ENCODE results near the gene ADAMTSL3.

ADAMTSL3 gene

DNA sequence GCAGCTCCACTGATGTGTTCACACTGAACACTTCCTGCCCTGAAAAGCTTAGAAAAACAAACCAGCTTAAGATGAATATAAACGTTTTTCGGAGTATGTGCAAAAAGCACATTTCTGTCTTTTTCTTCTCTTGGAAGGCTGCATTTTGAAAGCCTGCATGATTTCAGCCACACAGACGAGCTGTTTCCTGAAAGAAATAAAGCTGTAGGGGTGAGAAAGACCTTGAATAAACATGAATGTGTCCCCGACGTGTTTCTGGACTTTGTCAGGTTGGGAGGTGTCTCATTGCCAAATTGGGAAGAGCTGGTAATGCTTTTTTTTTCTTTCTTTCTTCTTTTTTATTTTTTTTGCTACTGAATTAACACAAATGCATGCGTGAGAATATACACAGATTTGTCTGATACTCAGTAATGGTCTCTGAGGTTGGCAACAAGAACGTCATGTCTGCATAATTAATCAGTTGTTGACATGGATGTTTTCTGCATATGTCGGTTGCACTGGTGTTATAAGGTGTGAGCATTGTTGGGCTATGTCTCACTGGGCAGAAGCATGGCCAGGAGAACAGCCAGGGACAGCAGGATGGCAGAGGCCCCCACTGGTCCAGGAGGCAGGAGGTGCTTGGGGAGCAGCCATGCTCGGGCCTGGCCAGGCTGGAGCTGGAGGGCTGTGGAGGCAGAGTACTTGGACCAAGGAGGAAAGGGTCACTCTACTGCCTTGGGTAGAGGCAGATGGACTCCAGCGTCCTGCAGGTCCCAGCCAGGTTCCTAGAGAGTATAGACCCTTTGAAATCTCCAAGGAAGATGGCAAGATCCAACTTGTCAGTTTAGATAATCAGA, 39.0 kb downstream of the ADAMTSL3 start:
- ChIA-PET POLR2A (interaction anchor here (0.6 kb wide), 1 partner anchor 53 kb away, joined by 3 read pairs; no protein-coding TSS in a partner anchor), CTCF (no interaction called here)
- TF ChIP-seq BHLHE40 (IDR thresholded peaks at IDR 0.05; ENCODE audit: borderline replicate concordance) (no peak), ZNF384 (IDR thresholded peaks at IDR 0.05) (no peak), TARDBP (IDR thresholded peaks at IDR 0.05) (no peak), FOXK2 (IDR thresholded peaks at IDR 0.05) (no peak), ELF4 (IDR thresholded peaks at IDR 0.05) (no peak), FOXA1 (IDR thresholded peaks at IDR 0.05) (no peak), NFRKB (IDR thresholded peaks at IDR 0.05) (no peak), FOXM1 (IDR thresholded peaks at IDR 0.05; ENCODE audit: borderline replicate concordance) (no peak), SP1 (IDR thresholded peaks at IDR 0.05) (no peak), CTBP1 (IDR thresholded peaks at IDR 0.05; ENCODE audit: borderline replicate concordance) (no peak), SUZ12 (IDR thresholded peaks at IDR 0.05) (no peak), LEF1 (IDR thresholded peaks at IDR 0.05; ENCODE audit: borderline replicate concordance) (no peak), L3MBTL2 (conservative IDR thresholded peaks at IDR 0.05) (no peak), HDGF (IDR thresholded peaks at IDR 0.05; ENCODE audit: borderline replicate concordance) (no peak), ARNT (IDR thresholded peaks at IDR 0.05) (no peak)
- TF ChIP-seq, protein P1, sequence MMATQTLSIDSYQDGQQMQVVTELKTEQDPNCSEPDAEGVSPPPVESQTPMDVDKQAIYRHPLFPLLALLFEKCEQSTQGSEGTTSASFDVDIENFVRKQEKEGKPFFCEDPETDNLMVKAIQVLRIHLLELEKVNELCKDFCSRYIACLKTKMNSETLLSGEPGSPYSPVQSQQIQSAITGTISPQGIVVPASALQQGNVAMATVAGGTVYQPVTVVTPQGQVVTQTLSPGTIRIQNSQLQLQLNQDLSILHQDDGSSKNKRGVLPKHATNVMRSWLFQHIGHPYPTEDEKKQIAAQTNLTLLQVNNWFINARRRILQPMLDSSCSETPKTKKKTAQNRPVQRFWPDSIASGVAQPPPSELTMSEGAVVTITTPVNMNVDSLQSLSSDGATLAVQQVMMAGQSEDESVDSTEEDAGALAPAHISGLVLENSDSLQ (IDR thresholded peaks at IDR 0.05), result no peak
- DNase-seq (ENCODE audit: extremely low spot score), result no peak

DNA sequence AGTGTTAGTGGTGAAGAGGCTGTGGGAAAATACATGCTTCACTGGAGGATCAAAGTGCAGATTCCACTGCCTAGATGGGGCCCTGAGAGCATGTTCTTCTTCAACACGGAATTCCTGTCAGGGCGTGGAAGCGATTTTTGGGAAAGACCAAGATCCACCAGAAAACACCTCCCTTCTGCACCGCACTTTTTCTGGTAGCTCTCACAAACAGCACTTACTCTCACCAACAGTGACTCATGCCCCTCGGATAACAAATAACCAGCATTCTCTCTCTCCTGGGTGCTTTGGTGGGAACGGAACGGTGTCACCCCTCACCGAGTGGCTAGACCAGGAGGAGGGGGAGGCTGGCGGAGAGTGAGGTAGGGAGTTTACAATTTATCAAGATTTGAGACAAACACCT, 40.1 kb downstream of the ADAMTSL3 start:
- CTCF ChIA-PET, result no interaction called here
- POLR2A ChIA-PET, result interaction anchor here (0.6 kb wide), 1 partner anchor 54 kb away, joined by 3 read pairs; no protein-coding TSS in a partner anchor
- TF ChIP-seq FOXK2 (IDR thresholded peaks at IDR 0.05) (no peak), CTBP1 (IDR thresholded peaks at IDR 0.05; ENCODE audit: borderline replicate concordance) (no peak), ZNF384 (IDR thresholded peaks at IDR 0.05) (no peak), FOXM1 (IDR thresholded peaks at IDR 0.05; ENCODE audit: borderline replicate concordance) (no peak), L3MBTL2 (conservative IDR thresholded peaks at IDR 0.05) (no peak), ELF4 (IDR thresholded peaks at IDR 0.05) (no peak), ARNT (IDR thresholded peaks at IDR 0.05) (no peak), TARDBP (IDR thresholded peaks at IDR 0.05) (no peak), BHLHE40 (IDR thresholded peaks at IDR 0.05; ENCODE audit: borderline replicate concordance) (no peak), NFRKB (IDR thresholded peaks at IDR 0.05) (no peak), LEF1 (IDR thresholded peaks at IDR 0.05; ENCODE audit: borderline replicate concordance) (no peak), HDGF (IDR thresholded peaks at IDR 0.05; ENCODE audit: borderline replicate concordance) (no peak), SP1 (IDR thresholded peaks at IDR 0.05) (no peak), FOXA1 (IDR thresholded peaks at IDR 0.05) (no peak), SUZ12 (IDR thresholded peaks at IDR 0.05) (no peak)
- TF ChIP-seq, protein P1 (IDR thresholded peaks at IDR 0.05), result no peak
- no peak for DNase-seq (ENCODE audit: extremely low spot score)

DNA sequence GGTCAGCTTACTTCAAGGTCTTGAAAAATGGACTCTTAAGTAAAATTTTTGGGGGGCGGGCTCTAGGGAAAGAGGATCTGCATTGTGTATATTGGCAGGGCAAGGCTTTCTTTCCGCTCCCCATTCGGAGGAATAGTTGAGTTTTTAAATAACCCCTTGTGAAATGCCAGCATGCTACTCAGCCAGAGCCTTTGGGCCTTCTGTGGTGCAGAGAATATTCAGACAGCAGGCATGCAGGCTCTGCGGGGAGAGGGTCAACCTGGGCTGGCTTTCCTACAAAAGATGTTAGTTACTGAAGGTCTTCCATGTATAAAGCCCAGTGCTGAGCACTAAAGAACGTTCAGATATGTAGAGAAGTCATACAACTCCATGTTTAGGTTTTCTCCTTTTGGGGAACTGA, 40.6 kb downstream of the ADAMTSL3 start:
- TF ChIP-seq SP1 (IDR thresholded peaks at IDR 0.05), result no peak
- TF ChIP-seq HDGF (IDR thresholded peaks at IDR 0.05; ENCODE audit: borderline replicate concordance), result no peak
- TF ChIP-seq, protein P1 (IDR thresholded peaks at IDR 0.05), result no peak
- no peak for TF ChIP-seq FOXA1 (IDR thresholded peaks at IDR 0.05)
- TF ChIP-seq LEF1 (IDR thresholded peaks at IDR 0.05; ENCODE audit: borderline replicate concordance), result no peak
- TF ChIP-seq NFRKB (IDR thresholded peaks at IDR 0.05), result no peak
- no peak for TF ChIP-seq ARNT (IDR thresholded peaks at IDR 0.05)
- TF ChIP-seq FOXM1 (IDR thresholded peaks at IDR 0.05; ENCODE audit: borderline replicate concordance), result no peak
- TF ChIP-seq ELF4 (IDR thresholded peaks at IDR 0.05), result no peak
- DNase-seq (ENCODE audit: extremely low spot score), result no peak
- ChIA-PET POLR2A (no interaction called here), CTCF (no interaction called here)

DNA sequence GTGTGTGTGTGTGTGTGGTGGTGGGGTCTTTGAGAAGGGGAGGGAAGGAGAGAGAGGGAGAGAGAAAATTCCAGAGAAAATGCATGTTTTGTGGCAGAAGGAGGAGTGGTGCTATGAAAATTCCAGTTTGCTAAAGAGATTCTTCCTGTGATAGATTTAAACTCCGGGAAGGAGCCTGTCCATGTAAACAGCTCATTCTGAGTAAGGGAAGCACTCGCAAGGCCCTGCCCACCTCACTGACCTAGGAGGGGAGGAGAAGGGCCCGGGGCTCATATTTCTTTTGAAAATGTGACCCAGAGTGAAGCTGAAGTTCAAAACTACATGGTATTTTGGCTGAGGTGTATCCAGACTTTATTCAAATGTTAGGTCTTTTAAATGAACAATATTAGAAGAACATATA, 41.3 kb downstream of the ADAMTSL3 start:
- no peak for TF ChIP-seq SP1 (IDR thresholded peaks at IDR 0.05)
- CTCF ChIA-PET, result no interaction called here
- POLR2A ChIA-PET, result no interaction called here
- DNase-seq (ENCODE audit: extremely low spot score), result no peak

DNA sequence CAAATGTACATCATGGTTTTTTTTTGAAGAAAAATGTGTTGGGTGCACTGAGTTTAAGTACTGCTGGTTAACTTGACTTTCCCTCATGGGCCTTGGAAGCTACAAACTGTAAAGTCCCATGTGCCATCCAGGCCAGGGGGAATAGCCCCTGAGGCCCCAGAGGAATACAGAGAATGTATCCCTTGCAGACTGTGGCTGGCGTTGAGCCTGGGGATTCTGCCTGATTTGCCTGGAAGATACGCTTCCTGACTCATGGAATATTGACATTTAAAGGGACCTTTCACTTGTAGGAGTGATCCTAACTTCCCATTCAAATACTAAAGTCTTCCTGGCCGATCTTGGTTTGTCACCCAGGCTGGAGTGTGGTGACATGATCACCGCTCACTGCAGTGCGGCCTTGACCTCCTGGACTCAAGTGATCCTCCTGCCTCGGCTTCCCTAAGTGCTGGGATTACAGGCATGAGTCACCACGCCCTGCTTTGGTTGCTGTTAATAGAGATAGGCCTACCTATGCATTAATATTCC, 42.0 kb downstream of the ADAMTSL3 start:
- ChIA-PET CTCF (no interaction called here), POLR2A (no interaction called here)
- no peak for DNase-seq (ENCODE audit: extremely low spot score)
- TF ChIP-seq ZNF384 (IDR thresholded peaks at IDR 0.05) (no peak), FOXM1 (IDR thresholded peaks at IDR 0.05; ENCODE audit: borderline replicate concordance) (no peak), LEF1 (IDR thresholded peaks at IDR 0.05; ENCODE audit: borderline replicate concordance) (no peak), CTBP1 (IDR thresholded peaks at IDR 0.05; ENCODE audit: borderline replicate concordance) (no peak), SP1 (IDR thresholded peaks at IDR 0.05) (no peak), FOXK2 (IDR thresholded peaks at IDR 0.05) (no peak), NFRKB (IDR thresholded peaks at IDR 0.05) (no peak), ELF4 (IDR thresholded peaks at IDR 0.05) (no peak)
- TF ChIP-seq, protein P1 (IDR thresholded peaks at IDR 0.05), result no peak

Measured in HEK293T (cell line).